GM11168 (cell line): Measurements from ENCODE around the gene CYP4F22.
"Not testable (repeated sequence)": the region's sequence is repeated elsewhere in the genome, so short reads cannot be mapped to it uniquely, and the experiment has no call there.

Experiments
- in situ Hi-C: fragments of 300-500 bp; cut with MboI; formaldehyde crosslinking; loops from one replicate; pipeline ENCODE4 v1.12.0; 2022; ENCODE audit warnings: low sequenced_read_pairs; ENCODE audit not compliant: unreplicated experiment

Gene CYP4F22

DNA sequence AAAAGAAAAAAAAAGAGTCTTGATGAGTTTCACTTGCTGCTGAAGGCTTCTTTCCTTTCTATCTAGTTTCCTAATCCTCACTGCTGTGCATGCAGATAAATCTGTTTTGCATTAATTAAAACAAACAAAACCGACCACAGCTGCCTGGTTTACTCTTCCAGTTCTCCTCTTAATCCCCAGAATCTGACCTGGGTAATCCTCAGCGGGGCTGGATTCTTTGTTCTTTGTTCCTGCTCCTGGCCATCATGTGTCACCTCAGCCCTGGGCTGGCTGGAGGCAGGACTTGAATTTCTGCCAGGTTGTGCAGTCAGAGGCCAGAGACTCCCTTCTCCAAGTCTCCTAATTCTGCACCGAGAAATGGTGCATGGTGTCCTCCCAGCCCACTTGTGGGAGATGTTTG, 54.5 kb downstream of the CYP4F22 start:
- in situ Hi-C loops = no loop called here

DNA sequence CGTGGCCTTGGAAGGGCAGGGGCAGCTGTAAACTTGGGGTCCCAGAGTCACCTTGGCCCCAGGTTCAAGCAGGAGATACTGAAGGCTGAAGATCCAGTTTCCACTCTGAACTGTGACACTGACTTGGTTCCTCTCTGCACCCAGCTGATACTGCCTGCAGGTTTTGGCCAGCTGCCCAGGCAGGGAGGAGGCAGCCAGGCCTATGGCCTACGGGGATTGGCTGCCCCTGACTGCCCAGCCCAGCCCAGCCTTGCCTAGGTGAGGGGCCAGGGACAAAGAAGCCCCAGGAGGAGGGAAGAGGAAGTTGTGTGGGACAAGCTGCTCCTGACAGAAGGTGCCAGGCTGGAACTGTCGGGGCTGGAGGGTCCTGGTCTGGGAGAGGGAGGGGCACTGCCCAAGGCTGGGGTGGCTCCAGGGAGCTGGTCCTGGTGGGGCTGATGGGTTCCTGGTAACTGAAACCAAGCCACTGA, 55.0 kb downstream of the CYP4F22 start:
- in situ Hi-C loops = no loop called here

DNA sequence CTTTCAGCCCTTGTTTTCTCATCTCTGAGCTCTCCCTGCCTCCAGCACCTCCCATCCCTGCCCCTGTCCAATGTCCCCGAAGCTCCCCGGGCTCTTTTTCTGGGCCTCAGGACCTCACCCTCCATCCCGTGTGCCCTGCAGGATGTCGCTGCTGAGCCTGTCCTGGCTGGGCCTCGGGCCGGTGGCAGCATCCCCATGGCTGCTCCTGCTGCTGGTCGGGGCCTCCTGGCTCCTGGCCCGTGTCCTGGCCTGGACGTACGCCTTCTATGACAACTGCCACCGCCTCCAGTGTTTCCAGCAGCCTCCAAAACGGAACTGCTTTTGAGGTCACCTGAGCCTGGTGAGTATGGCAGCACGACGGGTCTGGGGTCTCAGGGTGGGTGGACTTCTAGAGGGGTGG, 55.6 kb downstream of the CYP4F22 start:
- in situ Hi-C loops = no loop called here

DNA sequence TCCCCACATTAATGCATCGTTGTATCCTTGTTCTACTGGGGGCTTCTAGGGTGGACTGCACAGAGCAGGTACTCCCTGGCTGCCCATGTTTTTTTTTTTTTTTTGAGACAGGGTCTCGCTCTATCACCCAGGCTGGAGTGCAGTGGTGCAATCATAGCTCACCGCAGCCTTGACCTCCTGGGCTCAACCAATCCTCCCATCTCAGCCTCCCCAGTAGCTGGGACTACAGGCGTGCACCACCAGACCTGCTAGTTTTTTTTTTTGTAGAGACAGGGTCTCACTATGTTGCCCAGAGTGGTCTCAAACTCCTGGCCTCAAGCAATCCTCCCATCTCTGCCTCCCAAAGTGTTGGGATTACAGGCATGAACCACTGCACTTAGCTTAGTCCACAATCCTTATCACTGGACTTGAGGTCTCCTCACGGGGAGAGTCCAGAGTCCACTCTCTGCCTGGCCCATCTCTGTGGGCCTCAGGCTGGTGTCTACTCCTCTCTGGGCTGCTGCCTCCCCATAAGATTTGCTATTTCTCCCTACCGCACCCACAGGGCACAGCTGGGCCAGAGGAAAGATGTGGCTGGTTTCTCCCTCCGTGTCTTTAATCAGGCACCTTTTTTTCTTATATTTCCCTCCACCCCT, 56.3 kb downstream of the CYP4F22 start:
- in situ Hi-C loops = no loop called here

DNA sequence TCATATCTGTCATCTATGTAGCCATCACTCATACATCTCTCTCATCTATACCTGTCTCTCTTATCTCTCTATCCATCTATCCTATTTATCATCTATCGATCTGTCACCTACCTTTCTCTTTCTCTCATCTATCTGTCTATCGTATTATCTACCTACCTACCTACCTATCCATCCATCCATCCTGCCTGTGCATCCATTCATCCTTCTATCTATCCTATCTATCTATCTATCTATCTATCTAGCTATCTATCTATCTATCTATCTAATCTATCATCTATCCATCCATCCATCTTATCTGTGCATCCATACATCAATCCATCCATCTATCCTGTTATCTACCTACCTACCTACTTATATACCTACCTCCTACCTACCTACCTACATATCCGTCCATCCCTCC, 62.1 kb downstream of the CYP4F22 start:
- in situ Hi-C loops = no loop called here

DNA sequence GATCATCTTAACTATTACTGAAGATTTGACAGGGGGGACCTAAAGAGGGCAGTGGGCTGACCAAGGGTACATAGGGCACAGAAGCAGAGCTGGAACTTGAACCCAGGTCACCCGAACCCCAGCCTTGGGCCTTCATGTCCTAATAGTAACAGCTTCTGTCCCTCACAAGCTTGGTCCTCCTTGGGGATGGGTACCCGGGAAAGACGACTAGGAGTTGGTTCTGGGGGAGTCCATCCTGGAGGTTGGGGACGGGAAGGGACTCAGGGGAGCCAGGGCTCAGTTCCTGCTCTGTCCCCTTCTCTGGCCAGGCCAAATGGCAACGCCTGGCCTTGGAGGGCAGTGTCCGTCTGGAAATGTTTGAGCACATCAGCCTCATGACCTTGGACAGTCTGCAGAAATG, 67.1 kb downstream of the CYP4F22 start:
- in situ Hi-C loops = no loop called here

DNA sequence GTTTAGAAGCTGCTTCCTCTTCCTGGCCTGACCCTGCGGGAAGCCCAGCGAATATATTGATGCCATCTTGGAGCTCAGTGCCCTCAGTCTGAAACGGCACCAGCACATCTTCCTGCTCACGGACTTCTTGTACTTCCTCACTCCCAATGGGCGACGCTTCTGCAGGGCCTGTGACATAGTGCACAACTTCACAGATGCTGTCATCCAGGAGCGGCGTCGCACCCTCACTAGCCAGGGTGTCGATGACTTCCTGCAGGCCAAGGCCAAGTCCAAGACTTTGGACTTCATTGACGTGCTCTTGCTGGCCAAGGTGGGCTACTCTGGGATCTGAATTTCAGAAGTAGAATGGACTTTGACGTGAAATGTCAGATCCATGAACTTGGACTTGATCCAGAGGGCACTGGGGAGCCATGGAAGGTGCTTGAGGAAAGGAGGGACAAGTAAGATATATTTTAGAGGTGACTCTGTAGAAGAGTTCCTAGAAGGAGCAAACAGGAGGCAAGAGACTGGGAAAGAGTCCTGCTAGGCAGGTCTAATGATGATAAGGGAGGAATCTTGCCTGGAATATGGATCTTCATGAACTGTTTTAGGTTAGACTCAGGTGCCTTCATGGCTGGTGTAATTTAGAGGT, 68.3 kb downstream of the CYP4F22 start:
- in situ Hi-C loops = no loop called here

DNA sequence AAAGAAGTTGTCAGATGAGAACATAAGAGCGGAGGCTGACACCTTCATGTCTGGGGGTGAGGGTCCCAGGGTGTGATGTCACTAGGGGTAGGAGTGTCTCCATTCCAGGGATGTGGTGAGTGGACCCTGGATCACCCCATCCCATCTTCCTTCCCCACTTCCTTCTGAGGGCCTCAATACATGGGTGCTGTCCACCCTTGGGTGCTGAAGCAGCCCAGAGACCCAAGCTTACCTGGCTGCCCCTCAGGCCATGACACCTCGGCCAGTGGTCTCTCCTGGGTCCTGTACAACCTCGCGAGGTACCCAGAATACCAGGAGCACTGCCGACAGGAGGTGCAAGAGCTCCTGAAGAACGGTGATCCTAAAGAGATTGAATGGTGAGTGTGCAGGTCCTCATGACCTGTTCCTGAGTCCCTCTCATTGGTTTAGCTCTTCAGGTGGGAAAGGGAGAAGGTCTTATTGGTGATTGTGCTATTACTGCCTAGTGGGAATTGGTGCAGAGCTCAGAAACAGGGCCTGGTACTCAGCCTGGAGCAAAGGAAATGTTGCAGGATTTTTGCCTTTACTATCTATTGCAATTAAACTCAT, 69.0 kb downstream of the CYP4F22 start:
- in situ Hi-C loops = no loop called here

DNA sequence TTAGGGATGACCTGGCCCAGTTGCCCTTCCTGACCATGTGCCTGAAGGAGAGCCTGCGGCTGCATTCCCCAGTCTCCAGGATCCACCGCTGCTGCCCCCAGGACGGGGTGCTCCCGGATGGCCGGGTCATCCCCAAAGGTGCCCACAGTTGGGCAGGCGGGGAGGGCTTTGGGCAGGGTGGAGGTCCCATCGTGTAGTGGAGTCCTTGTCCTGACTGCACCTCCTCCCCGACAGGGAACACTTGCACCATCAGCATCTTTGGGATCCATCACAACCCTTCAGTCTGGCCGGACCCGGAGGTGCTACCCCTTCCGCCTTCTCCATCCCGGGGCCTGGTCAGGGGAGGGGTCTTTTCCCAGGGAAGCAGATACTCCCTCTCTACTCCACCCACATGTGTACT, 75.0 kb downstream of the CYP4F22 start:
- in situ Hi-C loops = no loop called here

DNA sequence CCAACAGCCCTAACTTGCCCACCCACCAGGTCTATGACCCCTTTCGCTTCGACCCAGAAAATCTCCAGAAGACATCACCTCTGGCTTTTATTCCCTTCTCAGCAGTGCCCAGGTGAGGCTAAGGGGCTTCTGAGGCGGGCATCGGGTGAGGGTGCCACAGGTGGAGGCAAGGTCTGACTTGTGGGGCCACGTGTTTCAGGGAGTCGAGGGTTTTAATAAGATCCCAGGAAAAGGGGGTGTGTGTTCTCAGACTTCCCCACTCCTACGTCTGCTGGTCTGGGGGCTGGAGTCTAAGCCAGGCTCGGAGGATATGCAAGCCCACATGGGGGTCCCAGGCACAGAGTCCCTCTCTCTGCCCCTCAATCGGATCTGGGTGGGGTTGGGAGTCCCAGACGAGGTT, 75.8 kb downstream of the CYP4F22 start:
- in situ Hi-C loops = no loop called here

DNA sequence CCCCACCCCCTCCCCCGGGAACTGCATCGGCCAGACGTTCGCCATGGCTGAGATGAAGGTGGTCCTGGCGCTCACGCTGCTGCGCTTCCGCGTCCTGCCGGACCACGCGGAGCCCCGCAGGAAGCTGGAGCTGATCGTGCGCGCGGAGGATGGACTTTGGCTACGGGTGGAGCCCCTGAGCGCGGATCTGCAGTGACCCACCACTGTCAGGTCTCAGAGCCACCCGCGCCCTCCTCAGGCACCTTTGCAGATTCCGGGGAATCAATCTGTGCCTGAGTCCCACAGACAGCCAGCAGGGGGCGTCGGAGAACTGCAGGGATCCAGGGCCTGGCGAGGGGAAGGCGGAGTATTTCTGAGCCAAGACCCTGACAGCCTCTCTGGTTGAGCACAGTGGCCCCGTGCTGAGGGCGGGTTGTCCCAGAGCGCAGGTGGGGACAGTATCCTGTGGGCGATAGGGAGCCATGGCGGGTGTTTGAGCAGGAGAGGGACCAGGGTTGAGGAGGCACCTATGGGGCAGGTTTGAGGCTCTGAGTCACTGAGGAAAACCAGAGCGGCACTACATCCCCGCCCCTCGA, 76.3 kb downstream of the CYP4F22 start:
- in situ Hi-C loops = no loop called here

DNA sequence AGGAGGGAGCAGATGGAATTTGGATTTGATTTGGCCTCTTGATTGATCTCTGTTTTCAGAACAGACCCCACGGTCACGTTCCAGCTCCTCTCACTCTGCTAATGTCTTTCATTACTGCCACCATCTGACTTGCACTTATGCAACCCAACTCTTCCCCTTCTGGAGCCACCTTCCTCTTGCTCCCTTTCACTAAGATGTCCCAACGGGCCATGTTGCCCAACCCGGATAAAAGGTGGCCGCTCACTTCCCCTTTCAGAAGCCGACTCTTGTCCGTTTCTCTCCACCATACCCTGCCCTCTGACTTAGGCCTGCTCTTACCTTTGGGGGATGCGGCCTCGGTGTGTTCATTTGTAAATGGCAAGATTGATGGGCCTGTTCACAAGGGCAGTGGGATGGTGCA, 79.3 kb downstream of the CYP4F22 start:
- in situ Hi-C loops = no loop called here

DNA sequence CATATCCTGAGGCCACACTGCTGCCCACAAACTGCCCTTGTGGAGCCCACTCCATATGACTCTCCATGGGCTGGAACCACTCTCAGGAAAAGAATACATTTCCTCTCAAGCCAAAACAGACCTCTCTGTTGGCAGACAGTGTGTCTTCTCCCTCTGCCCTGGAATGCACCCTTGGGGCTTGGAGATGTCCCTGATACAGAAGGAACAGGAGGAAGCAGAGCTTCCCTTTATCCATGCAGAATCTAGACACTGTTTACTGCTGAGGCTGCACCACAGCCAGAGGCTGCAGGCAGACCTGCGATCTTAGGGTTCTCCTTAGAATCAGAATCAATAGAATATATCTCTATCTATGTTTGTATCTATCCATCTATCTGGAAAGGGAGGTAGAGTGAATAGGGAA, 79.9 kb downstream of the CYP4F22 start:
- in situ Hi-C loops = no loop called here

DNA sequence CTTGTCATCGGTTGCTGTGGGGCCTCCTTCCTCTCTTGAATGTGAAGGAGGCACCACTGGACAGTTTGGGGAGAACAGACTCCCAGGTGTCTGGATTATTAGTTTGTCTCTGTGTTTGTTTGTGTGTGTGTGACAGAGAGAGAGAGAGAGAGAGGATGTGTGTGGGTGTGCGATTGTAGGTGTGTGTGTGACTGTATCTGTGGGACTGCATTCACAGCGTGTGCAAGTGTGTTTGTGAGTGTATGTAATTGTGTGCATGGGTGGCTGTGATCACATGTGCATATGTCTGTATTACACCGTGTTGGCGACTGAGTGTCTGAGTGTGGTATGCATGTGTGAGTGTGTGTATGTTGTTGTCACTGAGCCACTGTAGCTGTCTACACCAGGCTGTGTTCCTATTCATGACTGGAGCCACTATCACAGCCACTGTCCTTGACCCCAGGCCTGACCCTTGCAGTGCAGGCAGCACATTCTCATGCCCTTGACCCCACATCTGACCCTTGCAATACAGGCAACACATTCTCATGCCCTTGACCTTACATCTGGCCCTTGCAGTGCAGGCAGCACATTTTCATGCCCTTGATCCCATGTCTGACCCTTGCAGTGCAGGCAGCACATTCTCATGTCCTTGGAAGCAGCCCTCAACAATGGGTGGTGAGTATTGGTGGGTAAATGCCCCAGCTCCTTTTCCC, 81.6 kb downstream of the CYP4F22 start:
- in situ Hi-C loops = no loop called here

DNA sequence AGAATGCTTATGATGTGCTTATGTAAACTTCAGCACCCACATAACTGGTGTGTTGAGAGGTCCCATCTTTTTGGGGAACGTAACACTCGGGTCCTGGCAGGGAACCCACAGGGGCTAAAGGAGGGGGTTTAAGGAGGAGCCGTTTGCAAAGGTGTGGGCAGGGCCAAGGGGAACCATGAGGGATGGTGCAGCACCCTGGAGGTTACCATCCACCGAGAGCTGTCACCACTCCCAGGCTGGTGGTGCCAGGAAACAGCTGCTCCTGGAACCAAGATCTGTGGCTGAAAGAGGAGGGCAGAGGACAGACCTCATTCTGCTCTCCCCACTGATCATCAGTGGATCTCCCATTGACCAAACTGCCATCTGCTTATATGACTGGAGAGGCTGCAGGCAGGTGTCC, 83.5 kb downstream of the CYP4F22 start:
- in situ Hi-C loops = no loop called here

DNA sequence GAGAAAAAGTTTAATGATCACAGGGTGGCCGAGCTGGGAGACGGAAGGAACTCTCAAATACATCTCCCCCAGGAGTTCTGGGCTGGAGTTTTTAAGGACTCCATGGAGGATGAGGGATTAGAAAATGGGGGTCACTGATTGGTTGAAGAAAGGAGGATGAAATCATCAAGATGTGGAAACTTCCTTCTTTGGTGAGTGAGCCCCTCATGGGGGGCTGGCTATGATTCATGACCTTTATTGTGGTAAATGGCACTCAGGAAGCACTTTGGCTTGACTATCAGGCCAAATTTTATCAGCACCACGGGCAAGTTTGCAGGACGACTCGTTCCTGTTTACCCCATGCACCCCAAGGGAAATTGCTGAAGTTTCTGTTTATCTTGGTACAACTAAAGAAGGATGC, 84.2 kb downstream of the CYP4F22 start:
- in situ Hi-C loops = not testable (repeated sequence)

DNA sequence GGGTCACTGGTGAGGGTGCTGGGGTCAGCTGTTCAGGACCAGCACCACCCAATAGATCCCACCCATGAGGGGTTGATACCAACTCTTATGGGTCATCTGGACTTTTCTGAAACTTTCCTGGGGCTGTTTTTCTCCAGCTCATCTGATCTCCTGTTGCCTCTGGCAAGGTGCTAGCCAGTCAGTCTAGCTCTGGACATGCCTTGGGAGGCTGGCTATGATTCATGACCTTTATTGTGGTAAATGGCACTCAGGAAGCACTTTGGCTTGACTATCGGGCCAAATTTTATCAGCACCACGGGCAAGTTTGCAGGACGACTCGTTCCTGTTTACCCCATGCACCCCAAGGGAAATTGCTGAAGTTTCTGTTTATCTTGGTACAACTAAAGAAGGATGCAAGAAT, 85.4 kb downstream of the CYP4F22 start:
- in situ Hi-C loops = not testable (repeated sequence)

DNA sequence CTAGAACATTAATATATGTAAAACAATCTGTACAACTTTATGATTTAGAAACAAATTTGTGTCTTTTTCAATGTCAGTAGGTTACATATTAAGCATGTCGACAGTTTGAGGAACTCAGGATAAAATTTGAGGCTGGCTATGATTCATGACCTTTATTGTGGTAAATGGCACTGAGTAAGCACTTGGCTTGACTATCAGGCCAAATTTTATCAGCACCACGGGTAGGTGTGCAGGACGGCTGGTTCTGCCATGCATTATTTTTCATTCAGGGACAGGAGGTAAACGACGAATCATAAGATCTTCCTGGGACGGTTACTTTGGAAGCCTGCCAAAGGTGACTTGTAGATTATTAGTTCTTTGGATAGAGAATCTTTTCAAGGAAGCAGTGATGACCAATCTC, 86.7 kb downstream of the CYP4F22 start:
- in situ Hi-C loops = no loop called here
